ENCODE results near the gene GARNL3. TPM values are rescaled to one million over a fixed set of nuclear protein-coding genes. Genes with fewer than 3 reads are reported as not detected.

The GARNL3 gene
- total RNA-seq, 1 experiment from 2014 or later = 6.1 TPM

- no TSS peak for BruUV-seq (replicated peaks)
- CTCF ChIA-PET = no interaction called here
- intact Hi-C loops (cut with micrococcal nuclease) = no loop called here
- POLR2A ChIA-PET = interaction anchor here (1.0 kb wide), 1 partner anchor 46 kb away, joined by 3 read pairs; no protein-coding TSS in a partner anchor
- Mint-ChIP-seq H3K27me3 (ENCODE audit: insufficient read depth, unreplicated experiment) (no peaks in the 10 kb centered on the region), H3K27ac (ENCODE audit: low read depth, unreplicated experiment) (no peak overlapping the region), H3K4me1 (ENCODE audit: insufficient read depth, unreplicated experiment) (peaks cover 13% of the 10 kb centered on the region), H3K36me3 (ENCODE audit: insufficient read depth, unreplicated experiment) (no peaks in the 10 kb centered on the region), H3K9me3 (ENCODE audit: unreplicated experiment) (no peaks in the 10 kb centered on the region), H3K4me3 (ENCODE audit: unreplicated experiment) (no peak overlapping the region)
- TF ChIP-seq CTCF (IDR thresholded peaks at IDR 0.05; ENCODE audit: unreplicated experiment) = no peak
- no peak for DNase-seq (ENCODE audit: unreplicated experiment)
These were observed 26.0 kb downstream of the GARNL3 start for GRCh38 chr9:127290561-127291065.

- CTCF ChIA-PET = interaction anchor here (0.5 kb wide), 1 partner anchor 84 kb away, joined by 3 read pairs; no protein-coding TSS in a partner anchor
- peaks cover 13% of the 10 kb centered on the region for H3K4me1 Mint-ChIP-seq (ENCODE audit: insufficient read depth, unreplicated experiment)
- intact Hi-C loops (cut with micrococcal nuclease) = no loop called here
- no peak overlapping the region for H3K4me3 Mint-ChIP-seq (ENCODE audit: unreplicated experiment)
- H3K9me3 Mint-ChIP-seq (ENCODE audit: unreplicated experiment) = no peaks in the 10 kb centered on the region
- H3K36me3 Mint-ChIP-seq (ENCODE audit: insufficient read depth, unreplicated experiment) = no peaks in the 10 kb centered on the region
- H3K27me3 Mint-ChIP-seq (ENCODE audit: insufficient read depth, unreplicated experiment) = no peaks in the 10 kb centered on the region
- H3K27ac Mint-ChIP-seq (ENCODE audit: low read depth, unreplicated experiment) = no peak overlapping the region
- no peak for DNase-seq (ENCODE audit: unreplicated experiment)
- TF ChIP-seq CTCF (IDR thresholded peaks at IDR 0.05; ENCODE audit: unreplicated experiment) = no peak
- no TSS peak for BruUV-seq (replicated peaks)
- POLR2A ChIA-PET = interaction anchor here (0.8 kb wide), 1 partner anchor 133 kb away, joined by 3 read pairs; the partner anchor contains the start of gene ZNF79
These were observed 26.7 kb downstream of the GARNL3 start for GRCh38 chr9:127291246-127291778.

- H3K9me3 Mint-ChIP-seq (ENCODE audit: unreplicated experiment) = no peaks in the 10 kb centered on the region
- ChIA-PET CTCF (interaction anchor here (0.6 kb wide), 1 partner anchor 29 kb away, joined by 3 read pairs; no protein-coding TSS in a partner anchor), POLR2A (no interaction called here)
- intact Hi-C loops (cut with micrococcal nuclease) = no loop called here
- H3K4me3 Mint-ChIP-seq (ENCODE audit: unreplicated experiment) = no peak overlapping the region
- H3K4me1 Mint-ChIP-seq (ENCODE audit: insufficient read depth, unreplicated experiment) = peaks cover 13% of the 10 kb centered on the region
- no TSS peak for BruUV-seq (replicated peaks)
- H3K36me3 Mint-ChIP-seq (ENCODE audit: insufficient read depth, unreplicated experiment) = no peaks in the 10 kb centered on the region
- no peak for DNase-seq (ENCODE audit: unreplicated experiment)
- H3K27me3 Mint-ChIP-seq (ENCODE audit: insufficient read depth, unreplicated experiment) = no peaks in the 10 kb centered on the region
- TF ChIP-seq CTCF (IDR thresholded peaks at IDR 0.05; ENCODE audit: unreplicated experiment) = no peak
- no peak overlapping the region for H3K27ac Mint-ChIP-seq (ENCODE audit: low read depth, unreplicated experiment)
These were observed 27.8 kb downstream of the GARNL3 start for GRCh38 chr9:127292415-127292814.

GRCh38 chr9:127293328-127293727, 28.8 kb downstream of the GARNL3 start:
- Mint-ChIP-seq H3K36me3 (ENCODE audit: insufficient read depth, unreplicated experiment) (no peaks in the 10 kb centered on the region), H3K27ac (ENCODE audit: low read depth, unreplicated experiment) (no peak overlapping the region), H3K4me3 (ENCODE audit: unreplicated experiment) (no peak overlapping the region), H3K9me3 (ENCODE audit: unreplicated experiment) (no peaks in the 10 kb centered on the region), H3K27me3 (ENCODE audit: insufficient read depth, unreplicated experiment) (no peaks in the 10 kb centered on the region), H3K4me1 (ENCODE audit: insufficient read depth, unreplicated experiment) (peaks cover 13% of the 10 kb centered on the region)
- ChIA-PET CTCF (no interaction called here), POLR2A (interaction anchor here (1.1 kb wide), 1 partner anchor 131 kb away, joined by 3 read pairs; the partner anchor contains the start of gene ZNF79)
- no peak for TF ChIP-seq CTCF (IDR thresholded peaks at IDR 0.05; ENCODE audit: unreplicated experiment)
- DNase-seq (ENCODE audit: unreplicated experiment) = no peak
- no TSS peak for BruUV-seq (replicated peaks)
- intact Hi-C loops (cut with micrococcal nuclease) = no loop called here

All from MCF 10A (cell line).